Right atrium auricular region (tissue), 2 donors: Measurements from ENCODE around the gene BCL2L1. TPM values are rescaled to one million over a fixed set of nuclear protein-coding genes. Genes with fewer than 3 reads are reported as not detected.
A peak's percentile ranks its signal among the peaks of the same experiment; 100 is the strongest.
"Not testable (repeated sequence)": the region's sequence is repeated elsewhere in the genome, so short reads cannot be mapped to it uniquely, and the experiment has no call there.

Experiments used
- DNase-seq: peaks from one replicate; pipeline ENCODE4 v3.0.0-alpha.2; 2019; ENCODE audit warnings: low spot score
- H3K27ac ChIP-seq, 2 donors: fragments of 200-600 bp; sonication (generic); 1 replicate in 1 of 2; 2 replicates in 1 of 2; pipeline ENCODE4 v1.5.1; 2016 to 2019
- H3K27me3 ChIP-seq, 2 donors: fragments of 200-600 bp; sonication (generic); one replicate each; pipeline versions ENCODE4 v1.5.1 to v1.6.0; 2017 to 2019
- H3K36me3 ChIP-seq: fragments of 200-600 bp; sonication (generic); one replicate; pipeline ENCODE4 v1.5.1; 2016
- H3K4me1 ChIP-seq, 2 donors: fragments of 200-600 bp; sonication (generic); one replicate each; pipeline versions ENCODE4 v1.5.1 to v1.6.0; 2017 to 2019
- H3K4me3 ChIP-seq, 2 donors: fragments of 200-600 bp; sonication (generic); 1 replicate in 1 of 2; 2 replicates in 1 of 2; pipeline ENCODE4 v1.5.1; 2017 to 2019; ENCODE audit warnings: mild to moderate bottlenecking in 1 of 2, moderate library complexity in 1 of 2
- H3K9me3 ChIP-seq, 2 donors: fragments of 200-600 bp; sonication (generic); one replicate each; pipeline ENCODE4 v1.5.1; 2019
- CTCF ChIP-seq, 2 donors: fragments of 200-600 bp; sonication (generic); IDR thresholded peaks; one replicate each; pipeline ENCODE4 v1.5.1; 2019; ENCODE audit warnings: antibody characterized with exemption in 2 of 2
- total RNA-seq, 2 donors: library from RNA; depleted of rRNA; stranded (reverse); fragments of >200 nt; gene quantifications; one replicate each; pipeline ENCODE4 v1.1.0, GENCODE V29; 2016

BCL2L1 gene
- total RNA-seq, 2 donors from 2014 or later, result 84.2 to 93.5 TPM

- Histone ChIP-seq H3K27ac (peak overlapping the region; percentile 94), H3K4me3 (no peak overlapping the region), H3K4me1 (peaks cover 0 to 98% of the 10 kb centered on the region in 2 donors), H3K9me3 (no peaks in the 10 kb centered on the region), H3K27me3 (no peaks in the 10 kb centered on the region), H3K36me3 (peaks cover 17% of the 10 kb centered on the region)
- no peak for TF ChIP-seq CTCF (IDR thresholded peaks at IDR 0.05)
- no peak for DNase-seq
These were observed 52.8 kb downstream of the BCL2L1 start for GRCh38 chr20:31669876-31670275.

GRCh38 chr20:31668944-31669343 lies 53.7 kb downstream of the BCL2L1 start:
- H3K9me3 ChIP-seq, H3K27me3 ChIP-seq, H3K4me3 ChIP-seq, DNase-seq: not testable (repeated sequence)
- Histone ChIP-seq H3K27ac (peak overlapping the region; percentile 94), H3K4me1 (peaks cover 0 to 98% of the 10 kb centered on the region in 2 donors), H3K36me3 (peaks cover 27% of the 10 kb centered on the region)

- Histone ChIP-seq H3K4me3 (no peak overlapping the region), H3K36me3 (peaks cover 27% of the 10 kb centered on the region), H3K27ac (peak overlapping the region; percentile 94), H3K27me3 (no peaks in the 10 kb centered on the region), H3K9me3 (no peaks in the 10 kb centered on the region), H3K4me1 (peaks cover 0 to 96% of the 10 kb centered on the region in 2 donors)
- TF ChIP-seq CTCF (IDR thresholded peaks at IDR 0.05), result no peak
- no peak for DNase-seq
These were observed 55.1 kb downstream of the BCL2L1 start for GRCh38 chr20:31667315-31668285.

GRCh38 chr20:31666258-31667042 lies 56.2 kb downstream of the BCL2L1 start:
- no peaks in the 10 kb centered on the region for H3K27me3 ChIP-seq
- H3K4me3 ChIP-seq, result no peak overlapping the region
- peaks cover 27% of the 10 kb centered on the region for H3K36me3 ChIP-seq
- H3K4me1 ChIP-seq, result peaks cover 0 to 94% of the 10 kb centered on the region in 2 donors
- no peak for DNase-seq
- no peak for TF ChIP-seq CTCF (IDR thresholded peaks at IDR 0.05)
- H3K27ac ChIP-seq, result peak overlapping the region; percentile 94
- no peaks in the 10 kb centered on the region for H3K9me3 ChIP-seq

- H3K36me3 ChIP-seq, result peaks cover 23% of the 10 kb centered on the region
- H3K4me3 ChIP-seq, result no peak overlapping the region
- no peaks in the 10 kb centered on the region for H3K9me3 ChIP-seq
- no peak for TF ChIP-seq CTCF (IDR thresholded peaks at IDR 0.05)
- H3K27ac ChIP-seq, result peak overlapping the region; percentile 94
- H3K27me3 ChIP-seq, result no peaks in the 10 kb centered on the region
- peaks cover 0 to 87% of the 10 kb centered on the region in 2 donors for H3K4me1 ChIP-seq
- DNase-seq, result no peak
These were observed 56.9 kb downstream of the BCL2L1 start for GRCh38 chr20:31665753-31666152.
